Raji (cell line): Measurements from ENCODE around the gene PALLD.

ENCODE experiments used
- POLR2A ChIP-seq: IDR thresholded peaks from 2 replicates; pipeline ENCODE4 v1.6.1; 2011; ENCODE audit warnings: low read depth, low read length, control low read depth; ENCODE audit not compliant: insufficient read depth

PALLD gene

GRCh38 chr4:168832763-168833575 is 336.1 kb downstream of the PALLD start:
- TF ChIP-seq POLR2A = no peak

GRCh38 chr4:168833881-168834280 is 337.0 kb downstream of the PALLD start:
- no peak for TF ChIP-seq POLR2A

GRCh38 chr4:168835880-168836454 is 339.1 kb downstream of the PALLD start:
- TF ChIP-seq POLR2A = no peak

GRCh38 chr4:168836490-168836889 is 339.6 kb downstream of the PALLD start:
- no peak for TF ChIP-seq POLR2A

- TF ChIP-seq POLR2A = no peak
Measured at GRCh38 chr4:168837922-168838321, 341.1 kb downstream of the PALLD start.

GRCh38 chr4:168839758-168840391 is 343.0 kb downstream of the PALLD start:
- no peak for TF ChIP-seq POLR2A

GRCh38 chr4:168840392-168840763 is 343.5 kb downstream of the PALLD start:
- no peak for TF ChIP-seq POLR2A

GRCh38 chr4:168841000-168841671 is 344.3 kb downstream of the PALLD start:
- no peak for TF ChIP-seq POLR2A

GRCh38 chr4:168841672-168842019 is 344.8 kb downstream of the PALLD start:
- no peak for TF ChIP-seq POLR2A

GRCh38 chr4:168842186-168842585 is 345.3 kb downstream of the PALLD start:
- TF ChIP-seq POLR2A = no peak

GRCh38 chr4:168843635-168844034 is 346.8 kb downstream of the PALLD start:
- TF ChIP-seq POLR2A = no peak

- no peak for TF ChIP-seq POLR2A
Measured at GRCh38 chr4:168844353-168845049, 347.6 kb downstream of the PALLD start.

- TF ChIP-seq POLR2A = no peak
Measured at GRCh38 chr4:168845897-168846296, 349.0 kb downstream of the PALLD start.

GRCh38 chr4:168846414-168846813 is 349.6 kb downstream of the PALLD start:
- TF ChIP-seq POLR2A = no peak
